GM23338 (cell line): Measurements from ENCODE around the gene CADPS2. TPM values are rescaled to one million over a fixed set of nuclear protein-coding genes. Genes with fewer than 3 reads are reported as not detected.

ENCODE experiments used
- CREB1 ChIP-seq: fragments of 250-450 bp; sonication (Bioruptor Pico); IDR thresholded peaks from 2 replicates; pipeline ENCODE4 v1.5.0; 2020; ENCODE audit warnings: low read depth, mild to moderate bottlenecking, moderate library complexity
- ETS1 ChIP-seq: IDR thresholded peaks from 2 replicates; pipeline ENCODE4 v1.6.1; 2016; ENCODE audit warnings: antibody characterized with exemption
- EZH2phosphoT487 ChIP-seq: fragments of 200-600 bp; sonication (generic); IDR thresholded peaks from one replicate; pipeline ENCODE4 v1.8.1; 2018; ENCODE audit warnings: antibody characterized with exemption; ENCODE audit not compliant: unreplicated experiment
- JUNB ChIP-seq: IDR thresholded peaks from one replicate; pipeline ENCODE4 v1.6.1; 2016; ENCODE audit warnings: antibody characterized with exemption; ENCODE audit not compliant: unreplicated experiment
- NANOG ChIP-seq: IDR thresholded peaks from 2 replicates; pipeline ENCODE4 v1.6.1; 2016; ENCODE audit warnings: antibody characterized with exemption, borderline replicate concordance
- POLR2AphosphoS5 ChIP-seq: IDR thresholded peaks from 2 replicates; pipeline ENCODE4 v1.6.1; 2016; ENCODE audit warnings: antibody characterized with exemption, low read depth
- ZNF331 ChIP-seq: fragments of 250-450 bp; sonication (Bioruptor Pico); IDR thresholded peaks from 2 replicates; pipeline ENCODE4 v1.5.0; 2020; ENCODE audit warnings: low read depth, mild to moderate bottlenecking, moderate library complexity
- ZNF462 ChIP-seq: fragments of 250-450 bp; sonication (Bioruptor Pico); IDR thresholded peaks from 2 replicates; pipeline ENCODE4 v1.5.0; 2020; ENCODE audit warnings: mild to moderate bottlenecking, moderate library complexity
- polyA plus RNA-seq: library from polyadenylated mRNA; unstranded; fragments of >200 nt; fragmentation: Nextera tagmentation; extraction: Ambion mirVana; gene quantifications from 2 replicates; pipeline ENCODE4 v1.2.1, GENCODE V29; 2016
- total RNA-seq: library from RNA; depleted of rRNA; stranded (reverse); fragments of >200 nt; shearing (Covaris generic); gene quantifications from 2 replicates; pipeline ENCODE4 v1.2.3, GENCODE V29; 2014
- TF ChIP-seq, protein P1 (sequence below), 2 experiments: fragments of 200-600 bp in 1 of 2; sonication (generic) in 1 of 2; conservative IDR thresholded peaks; 2 replicates each; pipeline versions ENCODE4 v1.5.1 to v1.6.1; 2016 to 2017; ENCODE audit warnings: antibody characterized with exemption in 2 of 2, low read depth in 2 of 2, mild to moderate bottlenecking in 2 of 2, moderate library complexity in 1 of 2

Gene CADPS2
- total and polyA plus RNA-seq, 2 experiments from 2014 or later, result 16.3 to 36.9 TPM

DNA sequence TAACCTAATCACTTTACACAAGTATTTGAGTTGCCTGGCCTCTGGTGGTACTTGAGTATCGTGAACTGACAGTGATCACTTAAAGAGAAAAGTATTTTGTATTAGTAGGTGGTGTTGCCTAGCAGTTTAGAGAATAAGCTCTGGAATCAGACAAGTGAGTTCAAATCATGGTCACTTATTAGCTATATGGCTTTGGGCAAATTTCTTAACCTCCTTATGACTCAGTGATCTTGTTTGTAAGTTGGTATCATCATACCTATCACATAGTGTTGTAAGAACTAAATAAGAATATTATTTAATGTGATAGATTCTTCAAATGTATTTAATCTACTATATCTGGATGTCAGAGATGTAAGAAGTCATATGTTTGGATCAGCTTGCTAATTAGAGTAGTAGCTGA lies 351.2 kb downstream of the CADPS2 start (continued):
- TF ChIP-seq ZNF462 (CRISPR knock-in tag), result no peak
- no peak for TF ChIP-seq EZH2phosphoT487
- TF ChIP-seq JUNB, result no peak
- TF ChIP-seq NANOG, result no peak
- TF ChIP-seq ETS1, result no peak
- no peak for TF ChIP-seq ZNF331 (CRISPR knock-in tag)
- TF ChIP-seq, protein P1, sequence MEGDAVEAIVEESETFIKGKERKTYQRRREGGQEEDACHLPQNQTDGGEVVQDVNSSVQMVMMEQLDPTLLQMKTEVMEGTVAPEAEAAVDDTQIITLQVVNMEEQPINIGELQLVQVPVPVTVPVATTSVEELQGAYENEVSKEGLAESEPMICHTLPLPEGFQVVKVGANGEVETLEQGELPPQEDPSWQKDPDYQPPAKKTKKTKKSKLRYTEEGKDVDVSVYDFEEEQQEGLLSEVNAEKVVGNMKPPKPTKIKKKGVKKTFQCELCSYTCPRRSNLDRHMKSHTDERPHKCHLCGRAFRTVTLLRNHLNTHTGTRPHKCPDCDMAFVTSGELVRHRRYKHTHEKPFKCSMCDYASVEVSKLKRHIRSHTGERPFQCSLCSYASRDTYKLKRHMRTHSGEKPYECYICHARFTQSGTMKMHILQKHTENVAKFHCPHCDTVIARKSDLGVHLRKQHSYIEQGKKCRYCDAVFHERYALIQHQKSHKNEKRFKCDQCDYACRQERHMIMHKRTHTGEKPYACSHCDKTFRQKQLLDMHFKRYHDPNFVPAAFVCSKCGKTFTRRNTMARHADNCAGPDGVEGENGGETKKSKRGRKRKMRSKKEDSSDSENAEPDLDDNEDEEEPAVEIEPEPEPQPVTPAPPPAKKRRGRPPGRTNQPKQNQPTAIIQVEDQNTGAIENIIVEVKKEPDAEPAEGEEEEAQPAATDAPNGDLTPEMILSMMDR (conservative IDR thresholded peaks at IDR 0.05; ENCODE audit: low read depth in 2 of 2), result no peak
- no peak for TF ChIP-seq CREB1 (CRISPR knock-in tag)
- TF ChIP-seq POLR2AphosphoS5, result no peak
